Caco-2 (cell line): ENCODE measurements around the gene ARHGAP18. TPM values are rescaled to one million over a fixed set of nuclear protein-coding genes. Genes with fewer than 3 reads are reported as not detected.

ENCODE experiments used
- BruUV-seq: library from RNA; stranded (reverse); fragments of 400-500 nt; replicated peaks from 2 replicates; lab custom pipeline; 2021; lab: Mats Ljungman, UMichigan
- CTCF ChIA-PET: fragments of 300-600 bp; sonication (Branson Sonifier 250); formaldehyde crosslinking; loops from one replicate; lab custom pipeline; 2022; ENCODE audit warnings: antibody characterized with exemption; lab: Charles Lee
- POLR2A ChIA-PET: fragments of 300-600 bp; sonication (Branson Sonifier 250); formaldehyde crosslinking; loops from one replicate; lab custom pipeline; 2022; ENCODE audit warnings: antibody characterized with exemption; lab: Charles Lee
- DNase-seq, 2 experiments: peaks; one replicate each; pipeline versions ENCODE4 v3.0.0 to v3.0.0-alpha.2; 2020 to 2022
- H3K27me3 ChIP-seq: replicated peaks from 2 replicates; pipeline ENCODE4 v1.6.0; 2011; ENCODE audit warnings: low read length; ENCODE audit not compliant: control insufficient read depth, insufficient read depth
- H3K36me3 ChIP-seq: 2 replicates; pipeline ENCODE4 v1.5.1; 2011; ENCODE audit warnings: low read length; ENCODE audit not compliant: control insufficient read depth, insufficient read depth
- H3K4me1 ChIP-seq: fragments of 250-450 bp; sonication (Bioruptor Pico); 2 replicates; pipeline ENCODE4 v1.5.1; 2020; ENCODE audit warnings: mild to moderate bottlenecking
- H3K4me3 ChIP-seq: 2 replicates; pipeline ENCODE4 v1.5.1; 2011; ENCODE audit warnings: low read depth, mild to moderate bottlenecking, control low read depth, low read length
- H3K9me3 ChIP-seq: fragments of 250-450 bp; sonication (Bioruptor Pico); 2 replicates; pipeline ENCODE4 v1.5.1; 2020; ENCODE audit warnings: mild to moderate bottlenecking, moderate library complexity
- H3K27ac Mint-ChIP-seq: one replicate; pipeline ENCODE4 v1.8.0; 2022; ENCODE audit warnings: mixed read lengths; ENCODE audit not compliant: unreplicated experiment
- H3K27me3 Mint-ChIP-seq: one replicate; pipeline ENCODE4 v1.8.0; 2022; ENCODE audit warnings: mixed read lengths; ENCODE audit not compliant: insufficient read depth, unreplicated experiment
- H3K36me3 Mint-ChIP-seq: one replicate; pipeline ENCODE4 v1.8.0; 2022; ENCODE audit warnings: mild to moderate bottlenecking, mixed read lengths; ENCODE audit not compliant: insufficient read depth, unreplicated experiment
- H3K4me1 Mint-ChIP-seq: one replicate; pipeline ENCODE4 v1.8.0; 2022; ENCODE audit warnings: low read depth, mixed read lengths; ENCODE audit not compliant: unreplicated experiment
- H3K4me3 Mint-ChIP-seq: one replicate; pipeline ENCODE4 v1.8.0; 2022; ENCODE audit warnings: mild to moderate bottlenecking, moderate library complexity, mixed read lengths; ENCODE audit not compliant: unreplicated experiment
- H3K9me3 Mint-ChIP-seq: one replicate; pipeline ENCODE4 v1.8.0; 2022; ENCODE audit warnings: mixed read lengths; ENCODE audit not compliant: unreplicated experiment
- CTCF ChIP-seq, 2 experiments: fragments of 200-600 bp in 1 of 2; IDR thresholded peaks; 1 replicate in 1 of 2; 2 replicates in 1 of 2; pipeline versions ENCODE4 v1.5.1 to v1.8.0; 2011 to 2022; ENCODE audit warnings: antibody characterized with exemption in 1 of 2, control low read depth in 1 of 2, inconsistent platforms in 1 of 2, low read depth in 1 of 2, low read length in 1 of 2, mild to moderate bottlenecking in 1 of 2, moderate library complexity in 1 of 2; ENCODE audit not compliant: insufficient read depth in 1 of 2, severe bottlenecking in 1 of 2, unreplicated experiment in 1 of 2
- intact Hi-C: fragments of 100-400 bp; cut with micrococcal nuclease; formaldehyde crosslinking; loops from one replicate; pipeline ENCODE4 v1.10.0; 2022; ENCODE audit not compliant: unreplicated experiment
- total RNA-seq: library from RNA; stranded (reverse); gene quantifications from 2 replicates; pipeline ENCODE4 v1.2.3, GENCODE V29; 2022

The ARHGAP18 gene
- total RNA-seq, 1 experiment from 2014 or later = 15.0 TPM

- Mint-ChIP-seq H3K4me1 (peaks cover 45% of the 10 kb centered on the region), H3K36me3 (peaks cover 14% of the 10 kb centered on the region), H3K27me3 (no peaks in the 10 kb centered on the region), H3K9me3 (no peaks in the 10 kb centered on the region), H3K4me3 (no peak overlapping the region), H3K27ac (peak overlapping the region; percentile 73)
- POLR2A ChIA-PET = no interaction called here
- Histone ChIP-seq H3K4me1 (peaks cover 39% of the 10 kb centered on the region), H3K36me3 (no peaks in the 10 kb centered on the region), H3K4me3 (no peak overlapping the region), H3K27me3 (no peaks in the 10 kb centered on the region), H3K9me3 (no peaks in the 10 kb centered on the region)
- DNase-seq = no peak
- CTCF ChIA-PET = no interaction called here
- no TSS peak for BruUV-seq
- intact Hi-C loops = no loop called here
- no peak for TF ChIP-seq CTCF (IDR thresholded peaks at IDR 0.05; ENCODE audit: insufficient read depth in 1 of 2, low read depth in 1 of 2, low read length in 1 of 2, severe bottlenecking in 1 of 2, unreplicated experiment in 1 of 2)
These were observed 36.2 kb downstream of the ARHGAP18 start for GRCh38 chr6:129673748-129674147.

- H3K27me3 ChIP-seq = no peaks in the 10 kb centered on the region
- Mint-ChIP-seq H3K4me1 (peaks cover 45% of the 10 kb centered on the region), H3K4me3 (no peak overlapping the region), H3K27ac (peak overlapping the region; percentile 73), H3K9me3 (no peaks in the 10 kb centered on the region), H3K36me3 (peaks cover 14% of the 10 kb centered on the region), H3K27me3 (no peaks in the 10 kb centered on the region)
- peaks cover 39% of the 10 kb centered on the region for H3K4me1 ChIP-seq
- BruUV-seq = no TSS peak
- H3K4me3 ChIP-seq = no peak overlapping the region
- no peaks in the 10 kb centered on the region for H3K9me3 ChIP-seq
- ChIA-PET POLR2A (no interaction called here), CTCF (no interaction called here)
- intact Hi-C loops = no loop called here
- TF ChIP-seq CTCF (IDR thresholded peaks at IDR 0.05; ENCODE audit: insufficient read depth in 1 of 2, low read depth in 1 of 2, low read length in 1 of 2, severe bottlenecking in 1 of 2, unreplicated experiment in 1 of 2) = no peak
- DNase-seq = no peak
- H3K36me3 ChIP-seq = no peaks in the 10 kb centered on the region
These were observed 36.9 kb downstream of the ARHGAP18 start for GRCh38 chr6:129672881-129673631.

- no peaks in the 10 kb centered on the region for H3K9me3 ChIP-seq
- Mint-ChIP-seq H3K36me3 (peaks cover 7% of the 10 kb centered on the region), H3K9me3 (no peaks in the 10 kb centered on the region), H3K4me1 (peaks cover 39% of the 10 kb centered on the region), H3K4me3 (no peak overlapping the region), H3K27ac (peak overlapping the region; percentile 73), H3K27me3 (no peaks in the 10 kb centered on the region)
- H3K4me3 ChIP-seq = no peak overlapping the region
- no peaks in the 10 kb centered on the region for H3K36me3 ChIP-seq
- ChIA-PET CTCF (no interaction called here), POLR2A (no interaction called here)
- intact Hi-C loops = no loop called here
- no peak for TF ChIP-seq CTCF (IDR thresholded peaks at IDR 0.05; ENCODE audit: insufficient read depth in 1 of 2, low read depth in 1 of 2, low read length in 1 of 2, severe bottlenecking in 1 of 2, unreplicated experiment in 1 of 2)
- no peak for DNase-seq
- BruUV-seq = no TSS peak
- H3K27me3 ChIP-seq = no peaks in the 10 kb centered on the region
- peaks cover 34% of the 10 kb centered on the region for H3K4me1 ChIP-seq
These were observed 37.7 kb downstream of the ARHGAP18 start for GRCh38 chr6:129672341-129672682.
